Ascending aorta (tissue), 2 donors: ENCODE measurements around the gene OR4A16. TPM values are rescaled to one million over a fixed set of nuclear protein-coding genes. Genes with fewer than 3 reads are reported as not detected.

Experiments used
- DNase-seq, 2 donors: peaks; one replicate each; pipeline ENCODE4 v3.0.0-alpha.2; 2019; ENCODE audit warnings: low spot score in 2 of 2
- H3K27ac ChIP-seq, 2 donors: fragments of 200-600 bp; sonication (generic); one replicate each; pipeline ENCODE4 v1.5.1; 2016 to 2017; ENCODE audit warnings: mild to moderate bottlenecking in 1 of 2
- H3K27me3 ChIP-seq: fragments of 200-600 bp; sonication (generic); one replicate; pipeline ENCODE4 v1.5.1; 2017
- H3K36me3 ChIP-seq, 2 donors: fragments of 200-600 bp; sonication (generic); one replicate each; pipeline ENCODE4 v1.5.1; 2016
- H3K4me1 ChIP-seq, 2 donors: fragments of 200-600 bp; sonication (generic); one replicate each; pipeline ENCODE4 v1.5.1; 2016 to 2017; ENCODE audit warnings: mild to moderate bottlenecking in 1 of 2
- H3K4me3 ChIP-seq, 2 donors: fragments of 200-600 bp; sonication (generic); one replicate each; pipeline ENCODE4 v1.5.1; 2016 to 2017; ENCODE audit warnings: mild to moderate bottlenecking in 1 of 2
- H3K9me3 ChIP-seq, 2 donors: fragments of 200-600 bp; sonication (generic); one replicate each; pipeline ENCODE4 v1.5.1; 2016
- CTCF ChIP-seq, 3 experiments: fragments of 200-600 bp in 2 of 3; fragments of 450-650 bp in 1 of 3; sonication (generic) in 2 of 3; IDR thresholded peaks; one replicate each; pipeline ENCODE4 v1.5.1; 2016 to 2019; ENCODE audit warnings: antibody characterized with exemption in 3 of 3, mild to moderate bottlenecking in 1 of 3, moderate library complexity in 1 of 3
- intact Hi-C: fragments of 100-400 bp; cut with DNase I; formaldehyde crosslinking; loops from one replicate; pipeline ENCODE4 v1.15.1; 2023
- total RNA-seq: library from RNA; depleted of rRNA; stranded (reverse); fragments of >200 nt; gene quantifications from one replicate; pipeline ENCODE4 v1.1.0, GENCODE V29; 2016

The OR4A16 gene
- total RNA-seq, 1 donor from 2014 or later, result not detected

- H3K36me3 ChIP-seq, result no peaks in the 10 kb centered on the region
- no peak within 1 kb of the TSS for H3K27ac ChIP-seq
- H3K9me3 ChIP-seq, result no peaks in the 10 kb centered on the region
- no peaks in the 10 kb centered on the region for H3K27me3 ChIP-seq
- H3K4me1 ChIP-seq, result no peaks in the 10 kb centered on the region
- no peak for TF ChIP-seq CTCF (IDR thresholded peaks at IDR 0.05)
- no peak for DNase-seq
- no peak within 1 kb of the TSS for H3K4me3 ChIP-seq
- intact Hi-C loops, result no loop called here
These were observed 24.7 kb downstream of the OR4A16 start, which contains the start of gene OR4A15 for GRCh38 chr11:55367674-55368073. OR4A15 (plus strand) TSS chr11:55367974; CDS start chr11:55367974, 0 bp downstream.

Other genes with a start within 250 kb of the OR4A16 start
- gene TRIM48, start 81.0 kb upstream of the OR4A16 start, total RNA-seq, result not detected
- not detected for gene OR4A15, start 24.8 kb downstream of the OR4A16 start, total RNA-seq
- gene OR4C15, start 211.3 kb downstream of the OR4A16 start, total RNA-seq, result not detected
- not detected for gene OR4C16, start 228.9 kb downstream of the OR4A16 start, total RNA-seq